HTR-8/SVneo (cell line): ENCODE results near the gene ADAMTS17.
"Not testable (repeated sequence)": the region's sequence is repeated elsewhere in the genome, so short reads cannot be mapped to it uniquely, and the experiment has no call there.

ENCODE experiments used
- DNase-seq: peaks from one replicate; pipeline ENCODE4 v3.0.0; 2011; ENCODE audit warnings: low spot score, mixed read lengths; ENCODE audit not compliant: insufficient read length
- FAIRE-seq: peaks from 2 replicates; lab custom pipeline; 2011; peaks lifted over from hg19 to GRCh38; lab: Jason Lieb, UNC

The ADAMTS17 gene

GRCh38 chr15:100097342-100098127, 244.2 kb downstream of the ADAMTS17 start:
- no peak for FAIRE-seq
- DNase-seq, result no peak

GRCh38 chr15:100096700-100097099, 245.1 kb downstream of the ADAMTS17 start:
- FAIRE-seq (no peak), DNase-seq (no peak)

DNA sequence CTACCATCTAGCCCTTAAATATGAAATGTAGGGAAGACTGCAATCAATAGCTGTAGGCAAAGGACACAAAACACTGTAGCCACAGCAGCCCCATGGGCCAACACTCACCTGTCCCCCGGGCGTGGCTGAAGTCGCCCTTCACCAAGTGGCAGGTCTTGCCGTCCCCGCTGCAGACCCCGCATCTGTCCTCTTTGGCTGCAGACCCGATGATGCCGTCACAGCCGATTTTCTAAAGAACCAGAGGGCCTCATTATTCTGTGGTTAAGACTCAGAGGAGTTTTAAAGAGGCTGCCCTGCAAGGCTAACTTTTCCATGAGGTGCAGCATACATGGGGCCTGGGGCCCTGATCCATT, 245.6 kb downstream of the ADAMTS17 start:
- FAIRE-seq (no peak), DNase-seq (no peak)

DNA sequence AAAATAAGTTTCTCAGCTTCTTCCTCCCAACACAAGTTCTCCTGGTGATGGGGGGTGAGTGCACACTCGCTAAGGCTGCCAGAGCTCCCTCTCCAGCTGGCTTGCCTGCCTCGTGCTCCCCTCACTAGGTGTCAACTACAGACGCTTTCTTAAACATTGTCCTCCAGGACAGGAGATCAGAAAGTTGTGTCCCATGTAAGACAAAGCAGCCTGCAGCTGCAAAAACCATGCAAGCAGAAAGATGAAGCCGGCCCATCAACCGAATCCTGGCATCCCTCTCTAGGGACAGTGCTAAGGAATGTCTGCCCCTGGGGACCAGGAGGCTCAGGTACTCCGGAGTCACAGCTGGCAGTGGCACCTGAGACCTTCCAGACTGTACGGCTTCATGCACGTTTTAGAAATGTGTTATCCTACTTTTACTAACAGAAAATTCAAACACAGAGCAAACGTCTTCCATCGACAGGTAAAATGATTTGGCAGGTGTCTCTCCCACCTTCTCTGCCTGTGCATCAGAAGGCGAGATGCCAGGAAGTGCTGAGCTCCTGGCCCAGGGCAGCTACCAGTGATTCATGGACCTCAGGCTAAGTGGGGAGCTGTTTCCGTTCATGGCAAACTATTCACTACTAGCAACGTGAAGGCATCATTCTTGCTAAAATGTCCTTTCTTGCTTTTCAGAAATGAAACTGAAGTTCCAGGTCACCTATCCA, 246.1 kb downstream of the ADAMTS17 start:
- no peak for FAIRE-seq
- DNase-seq, result no peak

- no peak for FAIRE-seq
- no peak for DNase-seq
Measured at GRCh38 chr15:100094127-100094510, 247.7 kb downstream of the ADAMTS17 start.

DNA sequence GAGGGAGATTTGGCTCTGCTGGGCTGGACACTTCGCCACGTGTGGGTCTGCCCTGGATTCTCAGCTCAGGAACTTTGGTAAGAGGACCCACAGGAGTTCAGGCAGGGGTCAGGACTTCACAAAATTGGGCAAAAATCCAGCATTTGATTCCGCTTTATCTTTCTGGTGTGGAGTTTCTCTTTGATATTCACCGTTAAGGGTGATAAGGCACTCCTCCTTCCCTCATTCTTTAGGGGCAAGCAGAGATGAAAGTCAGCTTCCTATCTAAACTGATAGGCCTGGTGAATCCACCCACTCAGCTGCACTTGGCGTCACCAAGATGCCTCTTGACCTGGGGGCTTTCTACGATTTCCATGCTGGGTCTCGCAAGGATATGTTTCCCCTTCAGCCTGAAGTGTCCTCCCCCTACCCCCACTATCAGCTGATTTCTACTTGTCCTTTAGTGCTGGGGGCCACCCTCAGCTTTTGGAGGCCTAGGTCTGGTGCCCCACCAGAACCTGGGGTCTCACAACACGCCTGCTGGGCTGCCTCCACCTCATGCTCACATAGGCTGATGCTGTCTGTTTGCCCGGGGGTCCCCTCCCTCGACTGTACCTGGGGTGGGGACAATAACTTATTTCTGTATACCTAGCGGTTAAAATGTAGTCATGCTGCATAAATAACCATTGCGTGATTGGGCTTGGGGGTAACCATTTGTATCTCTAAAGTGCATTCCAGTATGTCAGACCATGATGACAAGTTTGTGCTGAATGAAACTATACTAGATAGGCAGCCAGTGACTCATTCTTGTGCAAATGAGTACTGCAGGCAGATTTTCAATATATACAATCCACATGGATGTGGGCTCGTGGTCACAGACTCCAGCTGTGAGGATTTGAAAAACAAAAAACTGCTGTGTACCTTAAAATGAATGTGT, 248.3 kb downstream of the ADAMTS17 start:
- FAIRE-seq (no peak), DNase-seq (no peak)

GRCh38 chr15:100092034-100092433, 249.7 kb downstream of the ADAMTS17 start:
- FAIRE-seq (no peak), DNase-seq (no peak)

GRCh38 chr15:100090411-100090810, 251.4 kb downstream of the ADAMTS17 start:
- DNase-seq (no peak), FAIRE-seq (no peak)

DNA sequence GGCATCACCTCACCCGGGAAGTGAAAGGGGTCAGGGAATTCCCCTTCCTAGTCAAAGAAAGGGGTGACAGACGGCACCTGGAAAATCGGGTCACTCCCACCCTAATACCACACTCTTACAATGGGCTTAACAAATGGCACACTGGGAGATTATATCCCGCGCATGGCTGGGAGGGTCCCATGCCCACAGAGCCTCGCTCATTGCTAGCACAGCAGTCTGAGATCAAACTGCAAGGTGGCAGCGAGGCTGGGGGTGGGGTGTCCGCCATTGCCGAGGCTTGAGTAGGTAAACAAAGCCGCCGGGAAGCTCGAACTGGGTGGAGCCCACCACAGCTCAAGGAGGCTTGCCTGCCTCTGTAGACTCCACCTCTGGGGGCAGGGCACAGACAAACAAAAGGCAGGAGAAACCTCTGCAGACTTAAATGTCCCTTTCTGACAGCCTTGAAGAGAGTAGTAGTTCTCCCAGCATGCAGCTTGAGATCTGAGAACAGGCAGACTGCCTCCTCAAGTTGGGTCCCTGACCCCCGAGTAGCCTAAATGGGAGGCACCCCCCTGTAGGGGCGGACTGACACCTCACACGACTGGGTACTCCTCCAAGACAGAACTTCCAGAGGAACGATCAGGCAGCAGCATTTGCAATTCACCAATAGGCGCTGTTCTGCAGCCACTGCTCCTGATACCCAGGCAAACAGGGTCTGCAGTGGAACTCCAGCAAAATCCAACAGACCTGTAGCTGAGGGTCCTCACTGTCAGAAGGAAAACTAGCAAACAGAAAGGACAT, 257.5 kb downstream of the ADAMTS17 start:
- not testable (repeated sequence) for DNase-seq, FAIRE-seq

DNA sequence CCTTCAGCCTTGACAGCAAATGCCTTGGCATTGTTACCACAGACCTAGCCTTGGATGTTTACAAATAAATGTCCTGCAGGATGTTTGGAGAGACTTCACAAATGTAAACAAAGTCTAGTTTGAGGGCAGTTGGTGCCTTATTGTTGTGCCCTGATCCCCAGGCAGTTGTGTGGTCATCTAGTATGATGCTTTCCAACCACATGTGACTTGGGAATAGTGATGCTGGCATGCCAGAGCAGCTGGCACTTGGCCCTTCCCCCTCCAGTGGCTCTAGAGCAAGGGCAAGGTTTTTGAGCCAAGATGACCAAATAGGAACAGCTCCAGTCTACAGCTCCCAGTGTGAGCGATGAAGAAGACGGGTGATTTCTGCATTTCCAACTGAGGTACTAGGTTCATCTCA, 258.2 kb downstream of the ADAMTS17 start:
- no peak for DNase-seq
- no peak for FAIRE-seq

- DNase-seq (no peak), FAIRE-seq (no peak)
Measured at GRCh38 chr15:100082761-100083402, 258.9 kb downstream of the ADAMTS17 start.

DNA sequence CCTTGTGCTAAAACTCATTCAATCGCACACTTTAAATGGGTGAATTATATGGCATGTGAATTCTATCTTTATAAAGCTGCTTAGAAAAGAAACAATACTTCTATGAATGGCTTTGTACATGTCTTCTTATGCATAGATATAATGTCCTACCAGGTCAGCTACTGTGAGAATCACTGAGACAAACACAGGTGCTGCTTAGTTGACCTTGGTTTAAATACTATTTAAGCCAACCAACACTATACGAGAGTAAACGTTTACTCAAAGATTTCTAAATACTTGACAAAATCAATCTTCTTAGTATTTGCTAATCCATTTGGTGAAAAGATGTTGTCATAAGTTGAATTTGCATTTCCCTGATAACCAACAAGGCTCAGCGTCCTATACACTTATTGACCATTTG, 260.3 kb downstream of the ADAMTS17 start:
- FAIRE-seq (no peak), DNase-seq (no peak)

DNA sequence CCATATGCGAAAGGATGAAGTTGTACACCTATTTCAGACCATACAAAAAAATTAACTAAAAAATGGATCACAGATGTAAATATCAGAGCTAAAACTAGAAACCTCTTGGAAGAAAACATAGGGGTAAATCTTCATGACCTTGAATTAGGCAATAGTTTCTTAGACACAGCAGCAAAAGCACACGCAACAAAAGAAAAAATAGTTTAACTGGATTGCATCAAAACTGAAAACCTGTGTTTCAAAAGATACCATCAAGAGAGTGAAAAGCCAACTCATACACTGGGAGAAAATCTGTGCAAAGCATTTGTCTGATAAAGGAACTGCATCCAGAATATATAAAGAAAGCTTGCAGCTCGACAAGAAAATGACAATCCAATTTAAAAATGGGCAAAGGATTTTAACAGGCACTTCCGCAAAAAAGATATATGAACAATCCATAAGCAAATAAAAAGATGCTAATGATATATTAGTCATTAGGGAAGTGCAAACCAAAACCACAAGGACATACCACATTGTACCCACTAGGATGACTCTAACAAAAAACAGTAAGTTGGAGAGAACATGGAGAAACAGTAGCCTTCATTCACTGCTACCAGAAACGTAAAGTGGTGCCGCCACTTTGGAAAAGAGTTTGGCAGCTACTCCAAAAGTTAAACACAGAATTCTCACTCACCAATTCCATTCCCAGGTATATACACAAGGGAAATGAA, 263.1 kb downstream of the ADAMTS17 start:
- FAIRE-seq (no peak), DNase-seq (no peak)

DNA sequence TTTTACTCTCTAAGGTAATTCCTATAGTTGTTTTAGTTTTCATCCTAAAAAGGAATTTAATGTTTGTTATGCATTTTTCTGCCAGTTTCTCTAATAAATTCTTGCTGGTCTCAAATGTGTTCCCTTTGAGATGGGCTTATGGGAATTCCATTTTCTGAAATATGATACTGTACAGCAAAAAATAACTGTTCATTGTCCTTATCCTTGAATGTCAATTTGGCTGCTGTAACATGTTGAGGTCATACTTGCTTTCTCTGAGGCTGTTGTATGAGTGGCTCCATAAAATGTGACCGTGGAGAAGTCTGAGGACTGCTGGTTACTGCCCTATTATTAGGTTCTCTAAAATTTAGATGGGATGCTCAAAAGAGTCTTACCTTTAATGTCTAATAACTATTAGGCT, 266.5 kb downstream of the ADAMTS17 start:
- FAIRE-seq, result no peak

GRCh38 chr15:100073982-100074381, 267.8 kb downstream of the ADAMTS17 start:
- FAIRE-seq, result no peak

More for the DNA sequence above, 266.5 kb downstream of the ADAMTS17 start:
- DNase-seq, result no peak

GRCh38 chr15:100066521-100067280, 275.1 kb downstream of the ADAMTS17 start:
- not testable (repeated sequence) for FAIRE-seq

More at GRCh38 chr15:100073982-100074381, 267.8 kb downstream of the ADAMTS17 start:
- DNase-seq, result no peak

DNA sequence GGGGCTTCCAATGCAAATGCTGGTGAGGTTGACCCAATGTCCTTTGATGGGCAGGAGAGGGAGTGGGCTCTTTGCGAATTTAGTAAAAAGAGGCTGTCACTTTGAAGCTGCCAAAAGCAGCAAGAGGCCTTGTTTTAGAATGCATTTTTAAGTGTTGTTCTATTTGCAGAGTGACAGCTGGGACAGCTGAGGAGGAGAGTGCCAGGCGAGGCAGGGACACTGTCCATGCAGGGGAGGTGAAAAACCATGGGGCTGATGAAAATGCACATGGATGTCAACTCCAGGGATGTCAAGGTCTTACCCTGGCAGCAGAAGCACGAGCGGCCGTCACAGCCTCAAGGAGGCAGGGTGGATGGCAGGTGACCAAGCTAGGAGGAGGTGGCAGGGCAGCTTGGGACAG, 279.8 kb downstream of the ADAMTS17 start:
- no peak for FAIRE-seq

More at GRCh38 chr15:100066521-100067280, 275.1 kb downstream of the ADAMTS17 start:
- not testable (repeated sequence) for DNase-seq

More for the DNA sequence above, 279.8 kb downstream of the ADAMTS17 start:
- DNase-seq, result no peak
